Loucy (cell line): ENCODE measurements around the gene TBC1D2B.

Experiments
- H2AFZ ChIP-seq: fragments of 200-600 bp; sonication (generic); 2 replicates; pipeline ENCODE4 v1.6.0; 2016; ENCODE audit warnings: antibody characterized with exemption, mild to moderate bottlenecking, low read length, moderate library complexity
- H3F3A ChIP-seq: fragments of 200-600 bp; 2 replicates; pipeline ENCODE4 v1.6.0; 2016; ENCODE audit warnings: antibody characterized with exemption, low read depth, mild to moderate bottlenecking
- H3K27me3 ChIP-seq: fragments of 200-600 bp; sonication (generic); 2 replicates; pipeline ENCODE4 v1.6.1; 2014; ENCODE audit warnings: low read length, mild to moderate bottlenecking; ENCODE audit not compliant: insufficient read depth, poor library complexity, severe bottlenecking
- H3K36me3 ChIP-seq: fragments of 200-600 bp; sonication (generic); 2 replicates; pipeline ENCODE4 v1.6.1; 2016; ENCODE audit warnings: low read length; ENCODE audit not compliant: insufficient read depth
- H3K4me1 ChIP-seq: fragments of 200-600 bp; sonication (generic); 2 replicates; pipeline ENCODE4 v1.5.1; 2014; ENCODE audit warnings: low read length, mild to moderate bottlenecking; ENCODE audit not compliant: insufficient read depth, poor library complexity, severe bottlenecking
- H3K4me2 ChIP-seq: fragments of 200-600 bp; sonication (generic); 2 replicates; pipeline ENCODE4 v1.6.0; 2014; ENCODE audit warnings: antibody characterized with exemption, low read length, low read depth, mild to moderate bottlenecking; ENCODE audit not compliant: poor library complexity, severe bottlenecking
- H3K4me3 ChIP-seq: fragments of 200-600 bp; sonication (generic); 2 replicates; pipeline ENCODE4 v1.5.1; 2014; ENCODE audit warnings: low read length, mild to moderate bottlenecking, mixed read lengths; ENCODE audit not compliant: poor library complexity, severe bottlenecking
- H3K79me2 ChIP-seq: fragments of 200-600 bp; sonication (generic); 2 replicates; pipeline ENCODE4 v1.6.1; 2014; ENCODE audit warnings: low read length; ENCODE audit not compliant: insufficient read depth
- H3K9ac ChIP-seq: fragments of 200-600 bp; sonication (generic); 2 replicates; pipeline ENCODE4 v1.6.0; 2014; ENCODE audit warnings: mild to moderate bottlenecking, low read depth, low read length, moderate library complexity; ENCODE audit not compliant: poor library complexity, severe bottlenecking
- H3K9me2 ChIP-seq: fragments of 200-600 bp; sonication (generic); replicated peaks from 2 replicates; pipeline ENCODE4 v1.6.1; 2016; ENCODE audit warnings: low read depth, low read length, mixed read lengths
- H3K9me3 ChIP-seq: fragments of 200-600 bp; sonication (generic); 2 replicates; pipeline ENCODE4 v1.6.1; 2014; ENCODE audit warnings: mild to moderate bottlenecking, antibody characterized with exemption, low read length, low read depth; ENCODE audit not compliant: insufficient read depth
- H4K20me1 ChIP-seq: fragments of 200-600 bp; sonication (generic); 2 replicates; pipeline ENCODE4 v1.6.0; 2014; ENCODE audit warnings: antibody characterized with exemption, low read length, mild to moderate bottlenecking; ENCODE audit not compliant: insufficient read depth, poor library complexity, severe bottlenecking
- CTCF ChIP-seq: fragments of 200-600 bp; sonication (generic); conservative IDR thresholded peaks from 2 replicates; pipeline ENCODE4 v1.5.1; 2014; ENCODE audit warnings: mild to moderate bottlenecking, antibody characterized with exemption, low read length
- EZH2phosphoT487 ChIP-seq: fragments of 200-600 bp; IDR thresholded peaks from 2 replicates; pipeline ENCODE4 v1.6.1; 2018; ENCODE audit warnings: antibody characterized with exemption, mild to moderate bottlenecking, moderate library complexity, borderline replicate concordance

The TBC1D2B gene

GRCh38 chr15:78110096-78110495, 32.6 kb upstream of the TBC1D2B start:
- Histone ChIP-seq H3K4me2 (no peak overlapping the region), H3K27me3 (no peaks in the 10 kb centered on the region), H3K4me3 (no peak overlapping the region), H3K9me2 (no peaks in the 10 kb centered on the region), H4K20me1 (no peaks in the 10 kb centered on the region), H3K9me3 (no peaks in the 10 kb centered on the region), H3K4me1 (peaks cover 12% of the 10 kb centered on the region), H3F3A (no peaks in the 10 kb centered on the region), H2AFZ (no peak overlapping the region), H3K79me2 (no peaks in the 10 kb centered on the region), H3K9ac (no peak overlapping the region), H3K36me3 (no peaks in the 10 kb centered on the region)
- TF ChIP-seq CTCF (no peak), EZH2phosphoT487 (no peak)

GRCh38 chr15:78109156-78109555, 31.6 kb upstream of the TBC1D2B start:
- Histone ChIP-seq H3K9me2 (no peaks in the 10 kb centered on the region), H3K9me3 (no peaks in the 10 kb centered on the region), H3K36me3 (no peaks in the 10 kb centered on the region), H4K20me1 (no peaks in the 10 kb centered on the region), H3K27me3 (no peaks in the 10 kb centered on the region), H3K9ac (no peak overlapping the region), H3K4me1 (peaks cover 22% of the 10 kb centered on the region), H3F3A (no peaks in the 10 kb centered on the region), H2AFZ (no peak overlapping the region), H3K79me2 (no peaks in the 10 kb centered on the region), H3K4me2 (no peak overlapping the region), H3K4me3 (no peak overlapping the region)
- TF ChIP-seq CTCF (no peak), EZH2phosphoT487 (no peak)

- no peaks in the 10 kb centered on the region for H3F3A ChIP-seq
- H3K9me2 ChIP-seq, result no peaks in the 10 kb centered on the region
- H3K27me3 ChIP-seq, result no peaks in the 10 kb centered on the region
- no peaks in the 10 kb centered on the region for H3K9me3 ChIP-seq
- no peak overlapping the region for H3K4me2 ChIP-seq
- H3K79me2 ChIP-seq, result no peaks in the 10 kb centered on the region
- no peaks in the 10 kb centered on the region for H3K36me3 ChIP-seq
- no peak overlapping the region for H3K4me3 ChIP-seq
- H3K9ac ChIP-seq, result no peak overlapping the region
- no peaks in the 10 kb centered on the region for H4K20me1 ChIP-seq
- no peak overlapping the region for H2AFZ ChIP-seq
- H3K4me1 ChIP-seq, result peaks cover 28% of the 10 kb centered on the region
- TF ChIP-seq CTCF, result peak; percentile 97
- no peak for TF ChIP-seq EZH2phosphoT487
These were observed 31.0 kb upstream of the TBC1D2B start for GRCh38 chr15:78108300-78109084.
